ENCODE results near the gene LMF1. TPM values are rescaled to one million over a fixed set of nuclear protein-coding genes. Genes with fewer than 3 reads are reported as not detected.

LMF1 gene
- total and polyA plus RNA-seq, 2 donors (not counting 1 experiment from before 2014, with no cell fraction given): 36.4 to 63.2 TPM

DNA sequence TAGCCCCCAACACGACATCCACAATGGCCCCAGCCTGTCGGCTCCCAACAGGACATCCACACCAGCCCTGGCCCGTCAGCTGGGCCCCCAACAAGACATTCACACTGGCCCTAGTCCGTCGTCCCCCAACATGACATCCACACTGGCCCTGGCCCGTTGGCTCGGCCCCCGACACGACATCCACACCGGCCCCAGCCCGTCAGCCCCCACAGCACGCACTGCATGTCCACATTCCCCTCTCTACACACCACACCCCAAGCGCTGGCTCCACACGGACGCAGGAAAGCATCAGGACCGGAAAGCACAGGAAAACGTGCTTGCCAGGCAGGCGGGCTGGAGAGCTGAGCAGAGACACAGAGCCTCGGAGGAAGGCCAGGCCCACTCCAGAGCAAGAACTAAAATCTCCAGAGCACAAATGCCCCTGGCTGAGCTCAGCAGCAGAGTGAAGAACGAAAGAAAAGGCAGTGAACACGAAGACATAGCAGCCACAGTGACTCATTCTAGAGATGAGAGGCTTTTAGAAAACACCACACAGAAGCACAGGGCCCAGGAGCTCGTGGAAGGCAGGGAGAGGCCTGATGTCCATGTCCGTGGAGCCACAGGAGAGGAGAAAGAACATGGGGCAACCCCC lies 50.6 kb downstream of the LMF1 start:
- Histone ChIP-seq H3K27ac (ENCODE audit: low read length in 2 of 2) (no peak overlapping the region), H3K4me2 (replicated peaks; ENCODE audit: low read depth, low read length, poor library complexity, severe bottlenecking) (no peak overlapping the region), H2AFZ (ENCODE audit: insufficient read depth, low read depth, low read length, poor library complexity, severe bottlenecking) (no peak overlapping the region), H3K79me2 (ENCODE audit: control insufficient read depth, insufficient read depth, low read length) (no peaks in the 10 kb centered on the region), H3K27me3 (replicated peaks in 1 of 4; ENCODE audit: control extremely low read depth in 1 of 4, control insufficient read depth in 3 of 4, insufficient read depth in 4 of 4, low read length in 3 of 4) (no peaks in the 10 kb centered on the region), H4K20me1 (ENCODE audit: control insufficient read depth, insufficient read depth, low read length, poor library complexity, severe bottlenecking) (peaks cover 9% of the 10 kb centered on the region), H3K36me3 (replicated peaks in 1 of 2; ENCODE audit: control extremely low read depth in 1 of 2, control insufficient read depth in 1 of 2, extremely low read depth in 1 of 2, insufficient read depth in 2 of 2, low read length in 1 of 2) (no peaks in the 10 kb centered on the region), H3K9me3 (ENCODE audit: control extremely low read depth in 1 of 3, control insufficient read depth in 2 of 3, insufficient read depth in 1 of 3, low read length in 2 of 3) (peaks cover 0 to 17% (median 0%) of the 10 kb centered on the region in 3 donors), H3K4me1 (ENCODE audit: control insufficient read depth in 2 of 2, insufficient read depth in 2 of 2, low read length in 2 of 2) (peaks cover 0 to 4% of the 10 kb centered on the region in 2 donors), H3K9ac (ENCODE audit: low read length) (no peak overlapping the region), H3K4me3 (ENCODE audit: control extremely low read depth in 1 of 5, extremely low read depth in 1 of 5, insufficient read depth in 1 of 5, low read depth in 2 of 5, low read length in 4 of 5) (no peak overlapping the region)
- no peak for TF ChIP-seq EZH2 (IDR thresholded peaks at IDR 0.05; ENCODE audit: borderline replicate concordance, insufficient read depth, low read depth, low read length, poor library complexity, severe bottlenecking)
- TF ChIP-seq, protein P1, sequence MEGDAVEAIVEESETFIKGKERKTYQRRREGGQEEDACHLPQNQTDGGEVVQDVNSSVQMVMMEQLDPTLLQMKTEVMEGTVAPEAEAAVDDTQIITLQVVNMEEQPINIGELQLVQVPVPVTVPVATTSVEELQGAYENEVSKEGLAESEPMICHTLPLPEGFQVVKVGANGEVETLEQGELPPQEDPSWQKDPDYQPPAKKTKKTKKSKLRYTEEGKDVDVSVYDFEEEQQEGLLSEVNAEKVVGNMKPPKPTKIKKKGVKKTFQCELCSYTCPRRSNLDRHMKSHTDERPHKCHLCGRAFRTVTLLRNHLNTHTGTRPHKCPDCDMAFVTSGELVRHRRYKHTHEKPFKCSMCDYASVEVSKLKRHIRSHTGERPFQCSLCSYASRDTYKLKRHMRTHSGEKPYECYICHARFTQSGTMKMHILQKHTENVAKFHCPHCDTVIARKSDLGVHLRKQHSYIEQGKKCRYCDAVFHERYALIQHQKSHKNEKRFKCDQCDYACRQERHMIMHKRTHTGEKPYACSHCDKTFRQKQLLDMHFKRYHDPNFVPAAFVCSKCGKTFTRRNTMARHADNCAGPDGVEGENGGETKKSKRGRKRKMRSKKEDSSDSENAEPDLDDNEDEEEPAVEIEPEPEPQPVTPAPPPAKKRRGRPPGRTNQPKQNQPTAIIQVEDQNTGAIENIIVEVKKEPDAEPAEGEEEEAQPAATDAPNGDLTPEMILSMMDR (IDR thresholded peaks at IDR 0.05): no peak
- H3K4me1 Mint-ChIP-seq: peaks cover 12% of the 10 kb centered on the region
- no peak overlapping the region for H3K27ac Mint-ChIP-seq
- intact Hi-C loops (cut with micrococcal nuclease): no loop called here
- ATAC-seq (ENCODE audit: low read depth) (no peak), DNase-seq (no peak)
- CTCF ChIA-PET: no interaction called here
- H3K27me3 Mint-ChIP-seq: no peaks in the 10 kb centered on the region
- no peak overlapping the region for H3K4me3 Mint-ChIP-seq
- POLR2A ChIA-PET: no interaction called here
- H3K9me3 Mint-ChIP-seq (ENCODE audit: insufficient read depth): no peaks in the 10 kb centered on the region
- 96% methylated on average over 20 of the region's 23 CpGs for WGBS (ENCODE audit: insufficient coverage)

DNA sequence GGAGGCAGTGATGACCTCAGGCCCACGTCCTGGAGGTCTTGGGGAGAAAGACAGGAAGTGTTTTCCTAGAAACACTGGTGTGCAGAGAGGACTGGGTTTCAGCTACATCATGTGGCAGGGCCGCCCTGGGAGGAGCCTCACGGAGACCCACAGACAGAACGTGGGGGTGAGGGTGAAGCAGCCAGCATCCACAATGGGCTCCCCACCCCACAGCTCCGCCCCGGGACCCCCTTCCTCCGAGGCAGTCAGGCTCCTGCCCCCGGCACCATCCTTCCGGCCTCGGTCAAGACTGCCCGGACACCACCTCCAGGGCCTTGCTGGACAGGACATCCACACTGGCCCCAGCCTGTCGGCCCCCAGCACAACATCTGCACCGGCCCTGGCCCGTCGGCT lies 51.1 kb downstream of the LMF1 start:
- Mint-ChIP-seq H3K27ac (no peak overlapping the region), H3K9me3 (ENCODE audit: insufficient read depth) (no peaks in the 10 kb centered on the region), H3K27me3 (no peaks in the 10 kb centered on the region), H3K4me3 (no peak overlapping the region), H3K4me1 (peaks cover 12% of the 10 kb centered on the region)
- H3K79me2 ChIP-seq (ENCODE audit: control insufficient read depth, insufficient read depth, low read length): no peaks in the 10 kb centered on the region
- DNase-seq (no peak), ATAC-seq (ENCODE audit: low read depth) (no peak)
- H3K4me3 ChIP-seq (ENCODE audit: control extremely low read depth in 1 of 5, extremely low read depth in 1 of 5, insufficient read depth in 1 of 5, low read depth in 2 of 5, low read length in 4 of 5): no peak overlapping the region
- TF ChIP-seq, protein P1 (IDR thresholded peaks at IDR 0.05): no peak
- no peak for TF ChIP-seq EZH2 (IDR thresholded peaks at IDR 0.05; ENCODE audit: borderline replicate concordance, insufficient read depth, low read depth, low read length, poor library complexity, severe bottlenecking)
- intact Hi-C loops (cut with micrococcal nuclease): no loop called here
- no peaks in the 10 kb centered on the region for H3K36me3 ChIP-seq (replicated peaks in 1 of 2; ENCODE audit: control extremely low read depth in 1 of 2, control insufficient read depth in 1 of 2, extremely low read depth in 1 of 2, insufficient read depth in 2 of 2, low read length in 1 of 2)
- POLR2A ChIA-PET: no interaction called here
- H2AFZ ChIP-seq (ENCODE audit: insufficient read depth, low read depth, low read length, poor library complexity, severe bottlenecking): no peak overlapping the region
- H3K27ac ChIP-seq (ENCODE audit: low read length in 2 of 2): no peak overlapping the region
- no peak overlapping the region for H3K4me2 ChIP-seq (replicated peaks; ENCODE audit: low read depth, low read length, poor library complexity, severe bottlenecking)
- CTCF ChIA-PET: no interaction called here
- peaks cover 0 to 17% (median 0%) of the 10 kb centered on the region in 3 donors for H3K9me3 ChIP-seq (ENCODE audit: control extremely low read depth in 1 of 3, control insufficient read depth in 2 of 3, insufficient read depth in 1 of 3, low read length in 2 of 3)
- H3K9ac ChIP-seq (ENCODE audit: low read length): no peak overlapping the region
- H3K4me1 ChIP-seq (ENCODE audit: control insufficient read depth in 2 of 2, insufficient read depth in 2 of 2, low read length in 2 of 2): peaks cover 0 to 4% of the 10 kb centered on the region in 2 donors
- H3K27me3 ChIP-seq (replicated peaks in 1 of 4; ENCODE audit: control extremely low read depth in 1 of 4, control insufficient read depth in 3 of 4, insufficient read depth in 4 of 4, low read length in 3 of 4): no peaks in the 10 kb centered on the region
- H4K20me1 ChIP-seq (ENCODE audit: control insufficient read depth, insufficient read depth, low read length, poor library complexity, severe bottlenecking): peaks cover 9% of the 10 kb centered on the region
- WGBS (ENCODE audit: insufficient coverage): 97% methylated on average over 15 of the region's 15 CpGs

Data from B cell (primary cell).